CD4-positive, alpha-beta T cell treated with Interleukin-12 subunit alpha and Interleukin-12 subunit beta, for 1 hour (primary cell): ENCODE data around the gene MYL5.

Experiments
- DNase-seq: peaks from one replicate; pipeline ENCODE4 v3.0.0-alpha.2; 2020

Gene MYL5

GRCh38 chr4:675036-675882, 917 bp downstream of the MYL5 start:
- no peak for DNase-seq

GRCh38 chr4:675980-676870, 1.9 kb downstream of the MYL5 start:
- DNase-seq = no peak

GRCh38 chr4:676871-677235, 2.5 kb downstream of the MYL5 start:
- no peak for DNase-seq

GRCh38 chr4:677431-678293, 3.3 kb downstream of the MYL5 start:
- peak; percentile 43 for DNase-seq

GRCh38 chr4:678331-679103, 4.2 kb downstream of the MYL5 start:
- DNase-seq = no peak

- DNase-seq = no peak
Observed at GRCh38 chr4:679104-679481, 4.8 kb downstream of the MYL5 start.

GRCh38 chr4:679629-680028, 5.3 kb downstream of the MYL5 start:
- no peak for DNase-seq

GRCh38 chr4:680091-680490, 5.7 kb downstream of the MYL5 start:
- no peak for DNase-seq

- peak; percentile 46 for DNase-seq
Observed at GRCh38 chr4:680551-680927, 6.2 kb downstream of the MYL5 start.

- DNase-seq = peak; percentile 70
Observed at GRCh38 chr4:680928-681645, 6.7 kb downstream of the MYL5 start.

- DNase-seq = peak; percentile 67
Observed at GRCh38 chr4:681736-682451, 7.6 kb downstream of the MYL5 start.

GRCh38 chr4:682490-683172, 8.3 kb downstream of the MYL5 start:
- no peak for DNase-seq

GRCh38 chr4:683247-683897, 9.0 kb downstream of the MYL5 start:
- DNase-seq = no peak

GRCh38 chr4:683982-684622, 9.8 kb downstream of the MYL5 start:
- DNase-seq = peak; percentile 38

GRCh38 chr4:684623-685327, 10.4 kb downstream of the MYL5 start:
- DNase-seq = no peak

GRCh38 chr4:685679-686412, 11.5 kb downstream of the MYL5 start:
- no peak for DNase-seq

- no peak for DNase-seq
Observed at GRCh38 chr4:686413-687040, 12.2 kb downstream of the MYL5 start.
